Measurements from ENCODE around the gene RGS5. TPM values are rescaled to one million over a fixed set of nuclear protein-coding genes. Genes with fewer than 3 reads are reported as not detected.
A peak's percentile ranks its signal among the peaks of the same experiment; 100 is the strongest.

RGS5 gene
- total RNA-seq, 2 donors from 2014 or later = 39.0 to 189 TPM

- Histone ChIP-seq H3K4me1 (replicated peaks) (no peaks in the 10 kb centered on the region), H3K27me3 (replicated peaks; ENCODE audit: insufficient read depth) (no peaks in the 10 kb centered on the region)
- intact Hi-C loops (cut with DNase I) = loop anchor here (5.0 kb wide), 3 partner anchors 102 to 322 kb away; no protein-coding TSS in a partner anchor
Measured at GRCh38 chr1:163174524-163175437, 27.9 kb downstream of the RGS5 start.

GRCh38 chr1:163173121-163173520 is 29.6 kb downstream of the RGS5 start:
- Histone ChIP-seq H3K4me3 (no peak overlapping the region), H3K9me3 (no peaks in the 10 kb centered on the region), H3K27me3 (replicated peaks; ENCODE audit: insufficient read depth) (no peaks in the 10 kb centered on the region), H3K4me1 (replicated peaks) (no peaks in the 10 kb centered on the region), H3K36me3 (no peaks in the 10 kb centered on the region), H3K27ac (no peak overlapping the region)
- TF ChIP-seq POLR2AphosphoS5 (IDR thresholded peaks at IDR 0.05) (no peak), POLR2A (IDR thresholded peaks at IDR 0.05) (no peak)
- TF ChIP-seq, protein P1, sequence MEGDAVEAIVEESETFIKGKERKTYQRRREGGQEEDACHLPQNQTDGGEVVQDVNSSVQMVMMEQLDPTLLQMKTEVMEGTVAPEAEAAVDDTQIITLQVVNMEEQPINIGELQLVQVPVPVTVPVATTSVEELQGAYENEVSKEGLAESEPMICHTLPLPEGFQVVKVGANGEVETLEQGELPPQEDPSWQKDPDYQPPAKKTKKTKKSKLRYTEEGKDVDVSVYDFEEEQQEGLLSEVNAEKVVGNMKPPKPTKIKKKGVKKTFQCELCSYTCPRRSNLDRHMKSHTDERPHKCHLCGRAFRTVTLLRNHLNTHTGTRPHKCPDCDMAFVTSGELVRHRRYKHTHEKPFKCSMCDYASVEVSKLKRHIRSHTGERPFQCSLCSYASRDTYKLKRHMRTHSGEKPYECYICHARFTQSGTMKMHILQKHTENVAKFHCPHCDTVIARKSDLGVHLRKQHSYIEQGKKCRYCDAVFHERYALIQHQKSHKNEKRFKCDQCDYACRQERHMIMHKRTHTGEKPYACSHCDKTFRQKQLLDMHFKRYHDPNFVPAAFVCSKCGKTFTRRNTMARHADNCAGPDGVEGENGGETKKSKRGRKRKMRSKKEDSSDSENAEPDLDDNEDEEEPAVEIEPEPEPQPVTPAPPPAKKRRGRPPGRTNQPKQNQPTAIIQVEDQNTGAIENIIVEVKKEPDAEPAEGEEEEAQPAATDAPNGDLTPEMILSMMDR (IDR thresholded peaks at IDR 0.05) = no peak
- 40% methylated on average over 4 of the region's 4 CpGs for WGBS
- no peak for DNase-seq (ENCODE audit: low spot score)
- intact Hi-C loops (cut with DNase I) = loop anchor here (5.0 kb wide), 1 partner anchor 101 kb away; no protein-coding TSS in a partner anchor

More at GRCh38 chr1:163174524-163175437, 27.9 kb downstream of the RGS5 start:
- WGBS = 45% methylated on average over 18 of the region's 18 CpGs
- Histone ChIP-seq H3K9me3 (no peaks in the 10 kb centered on the region), H3K27ac (no peak overlapping the region), H3K4me3 (no peak overlapping the region), H3K36me3 (no peaks in the 10 kb centered on the region)
- peak; percentile 43 for DNase-seq (ENCODE audit: low spot score)
- TF ChIP-seq POLR2AphosphoS5 (IDR thresholded peaks at IDR 0.05) (no peak), POLR2A (IDR thresholded peaks at IDR 0.05) (no peak)
- TF ChIP-seq, protein P1 (IDR thresholded peaks at IDR 0.05) = peak; percentile 55 to 80 (median 70)

DNA sequence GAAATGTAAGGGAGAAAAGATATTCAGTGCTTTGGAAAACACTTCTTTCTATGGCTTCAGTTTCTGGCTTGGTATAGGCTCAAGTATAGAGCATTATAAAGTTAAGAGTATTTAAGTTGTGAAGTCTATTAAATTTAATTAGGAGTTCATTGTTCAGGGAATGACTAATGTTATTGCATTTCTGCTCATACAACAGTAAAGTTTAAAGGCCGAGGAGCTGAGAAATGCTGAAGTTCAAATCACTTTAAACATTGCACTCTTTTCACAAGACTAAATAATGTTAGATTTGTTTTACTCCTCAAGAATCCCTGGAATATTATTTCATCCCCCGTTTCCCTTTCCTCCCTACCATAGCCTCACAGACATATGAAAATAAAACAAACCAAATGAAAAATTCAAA is 30.1 kb downstream of the RGS5 start:
- Histone ChIP-seq H3K36me3 (no peaks in the 10 kb centered on the region), H3K27ac (no peak overlapping the region), H3K9me3 (no peaks in the 10 kb centered on the region), H3K4me3 (no peak overlapping the region), H3K27me3 (replicated peaks; ENCODE audit: insufficient read depth) (no peaks in the 10 kb centered on the region), H3K4me1 (replicated peaks) (no peaks in the 10 kb centered on the region)
- no peak for DNase-seq (ENCODE audit: low spot score)
- intact Hi-C loops (cut with DNase I) = loop anchor here (5.0 kb wide), 1 partner anchor 100 kb away; no protein-coding TSS in a partner anchor
- WGBS = 41% methylated on average over 2 of the region's 2 CpGs
- TF ChIP-seq POLR2AphosphoS5 (IDR thresholded peaks at IDR 0.05) (no peak), POLR2A (IDR thresholded peaks at IDR 0.05) (no peak)
- TF ChIP-seq, protein P1 (IDR thresholded peaks at IDR 0.05) = no peak

GRCh38 chr1:163171826-163172225 is 30.9 kb downstream of the RGS5 start:
- Histone ChIP-seq H3K36me3 (no peaks in the 10 kb centered on the region), H3K9me3 (no peaks in the 10 kb centered on the region), H3K27ac (no peak overlapping the region), H3K4me1 (replicated peaks) (no peaks in the 10 kb centered on the region), H3K27me3 (replicated peaks; ENCODE audit: insufficient read depth) (no peaks in the 10 kb centered on the region), H3K4me3 (no peak overlapping the region)
- intact Hi-C loops (cut with DNase I) = loop anchor here (5.0 kb wide), 1 partner anchor 100 kb away; no protein-coding TSS in a partner anchor
- no peak for DNase-seq (ENCODE audit: low spot score)
- 56% methylated on average over 5 of the region's 5 CpGs for WGBS
- TF ChIP-seq POLR2A (IDR thresholded peaks at IDR 0.05) (no peak), POLR2AphosphoS5 (IDR thresholded peaks at IDR 0.05) (no peak)
- TF ChIP-seq, protein P1 (IDR thresholded peaks at IDR 0.05) = no peak
